SK-N-SH (cell line): Measurements from ENCODE around the gene NLGN1. TPM values are rescaled to one million over a fixed set of nuclear protein-coding genes. Genes with fewer than 3 reads are reported as not detected.

Experiments
- CTCF ChIA-PET: fragments of 300-600, 350-600 bp; formaldehyde crosslinking; extraction: SDS; loops from one replicate; lab custom pipeline; 2021; lab: Yijun Ruan, JAX
- POLR2A ChIA-PET: fragments of 350-600 bp; sonication (Branson Sonifier 250); formaldehyde crosslinking; extraction: SDS; loops from one replicate; lab custom pipeline; 2020; ENCODE audit warnings: antibody characterized with exemption, inconsistent platforms; lab: Yijun Ruan, JAX
- DNase-seq: peaks from one replicate; pipeline ENCODE4 v3.0.0; 2012
- H2AFZ ChIP-seq: fragments of 200-600 bp; sonication (generic); 2 replicates; pipeline ENCODE4 v1.8.1; 2016; ENCODE audit warnings: antibody characterized with exemption, mild to moderate bottlenecking, low read depth
- H3F3A ChIP-seq: fragments of 200-600 bp; sonication (generic); replicated peaks from 2 replicates; pipeline ENCODE3; 2016; ENCODE audit warnings: antibody characterized with exemption, mild to moderate bottlenecking; ENCODE audit not compliant: insufficient read depth
- H3K27ac ChIP-seq, 2 experiments: fragments of 200-500 bp in 1 of 2; fragments of 200-600 bp in 1 of 2; sonication (Bioruptor generic) in 1 of 2; sonication (generic), shearing (Covaris generic) in 1 of 2; 2 replicates each; pipeline versions ENCODE4 v1.5.1 to v1.6.1; 2014 to 2016; ENCODE audit warnings: low read depth in 2 of 2, inconsistent platforms in 1 of 2, low read length in 1 of 2, mild to moderate bottlenecking in 1 of 2, mixed read lengths in 1 of 2
- H3K27me3 ChIP-seq: fragments of 200-600 bp; sonication (generic), shearing (Covaris generic); 2 replicates; pipeline ENCODE4 v1.6.1; 2016; ENCODE audit warnings: mixed run types; ENCODE audit not compliant: insufficient read depth
- H3K36me3 ChIP-seq, 2 experiments: fragments of 200-500 bp in 1 of 2; fragments of 200-600 bp in 1 of 2; sonication (Bioruptor generic) in 1 of 2; sonication (generic) in 1 of 2; replicated peaks in 1 of 2; 2 replicates each; pipeline versions ENCODE3 to v1.5.1; 2014 to 2016; ENCODE audit warnings: low read length in 1 of 2, mild to moderate bottlenecking in 1 of 2; ENCODE audit not compliant: insufficient read depth in 2 of 2, control insufficient read depth in 1 of 2
- H3K4me1 ChIP-seq, 2 experiments: fragments of 200-500 bp in 1 of 2; fragments of 200-600 bp in 1 of 2; sonication (Bioruptor generic) in 1 of 2; sonication (generic), shearing (Covaris generic) in 1 of 2; 2 replicates each; pipeline versions ENCODE4 v1.5.1 to v1.6.1; 2014 to 2016; ENCODE audit warnings: low read depth in 1 of 2, low read length in 1 of 2, mixed run types in 1 of 2; ENCODE audit not compliant: insufficient read depth in 2 of 2, control insufficient read depth in 1 of 2
- H3K4me2 ChIP-seq: fragments of 200-600 bp; sonication (generic), shearing (Covaris generic); 2 replicates; pipeline ENCODE4 v1.6.1; 2017; ENCODE audit warnings: mixed run types
- H3K4me3 ChIP-seq, 2 experiments: fragments of 200-500 bp in 1 of 2; fragments of 200-600 bp in 1 of 2; sonication (Bioruptor generic) in 1 of 2; sonication (generic), shearing (Covaris generic) in 1 of 2; 2 replicates each; pipeline versions ENCODE4 v1.5.1 to v1.8.1; 2014 to 2016; ENCODE audit warnings: low read depth in 2 of 2, inconsistent platforms in 1 of 2, low read length in 1 of 2, mild to moderate bottlenecking in 1 of 2, mixed read lengths in 1 of 2, moderate library complexity in 1 of 2
- H3K79me2 ChIP-seq: fragments of 200-600 bp; sonication (generic); 2 replicates; pipeline ENCODE4 v1.8.1; 2017; ENCODE audit warnings: mild to moderate bottlenecking; ENCODE audit not compliant: insufficient read depth
- H3K9ac ChIP-seq: fragments of 200-600 bp; sonication (generic); 2 replicates; pipeline ENCODE4 v1.6.1; 2017; ENCODE audit warnings: mixed run types
- H3K9me2 ChIP-seq: fragments of 200-600 bp; sonication (generic); 2 replicates; pipeline ENCODE4 v1.6.1; 2017; ENCODE audit warnings: mixed run types
- H3K9me3 ChIP-seq: fragments of 200-600 bp; sonication (generic); 2 replicates; pipeline ENCODE4 v1.6.1; 2017; ENCODE audit warnings: mixed run types, mild to moderate bottlenecking, moderate library complexity
- H4K20me1 ChIP-seq: fragments of 200-600 bp; sonication (generic); 2 replicates; pipeline ENCODE4 v1.6.1; 2017; ENCODE audit warnings: mild to moderate bottlenecking, mixed run types; ENCODE audit not compliant: insufficient read depth
- CTCF ChIP-seq: fragments of 200-600 bp; sonication (generic); IDR thresholded peaks from 2 replicates; pipeline ENCODE4 v1.6.1; 2017; ENCODE audit warnings: antibody characterized with exemption, mild to moderate bottlenecking, moderate library complexity
- EP300 ChIP-seq, 2 experiments: IDR thresholded peaks; 2 replicates each; pipeline versions ENCODE4 v1.4.0 to v1.6.1; 2012; ENCODE audit warnings: borderline replicate concordance in 1 of 2, low read depth in 1 of 2, low read length in 1 of 2
- EZH2phosphoT487 ChIP-seq: fragments of 200-600 bp; sonication (generic); IDR thresholded peaks from 2 replicates; pipeline ENCODE4 v1.6.1; 2017; ENCODE audit warnings: low read depth, mixed run types, mild to moderate bottlenecking, antibody characterized with exemption, moderate library complexity, borderline replicate concordance
- FOSL2 ChIP-seq: IDR thresholded peaks from 2 replicates; pipeline ENCODE4 v1.4.0; 2012; ENCODE audit warnings: low read depth, mild to moderate bottlenecking, moderate library complexity, borderline replicate concordance
- FOXJ3 ChIP-seq: sonication (generic); formaldehyde crosslinking; IDR thresholded peaks from 2 replicates; pipeline ENCODE4 v1.5.1; 2020; ENCODE audit warnings: mild to moderate bottlenecking, missing genetic modification reagents
- GABPA ChIP-seq: IDR thresholded peaks from 2 replicates; pipeline ENCODE4 v1.4.0; 2012; ENCODE audit warnings: low read depth, mild to moderate bottlenecking
- MAX ChIP-seq: IDR thresholded peaks from 2 replicates; pipeline ENCODE4 v1.4.0; 2012; ENCODE audit warnings: low read depth
- MEF2A ChIP-seq: IDR thresholded peaks from 2 replicates; pipeline ENCODE4 v1.4.0; 2012; ENCODE audit warnings: low read depth, borderline replicate concordance
- MXI1 ChIP-seq: IDR thresholded peaks from 2 replicates; pipeline ENCODE4 v1.6.1; 2012; ENCODE audit warnings: mild to moderate bottlenecking, low read depth, low read length, improper control_type of control experiment
- NRF1 ChIP-seq: IDR thresholded peaks from 2 replicates; pipeline ENCODE4 v1.6.1; 2012; ENCODE audit warnings: low read depth, mild to moderate bottlenecking, low read length
- PBX3 ChIP-seq: IDR thresholded peaks from 2 replicates; pipeline ENCODE4; 2012
- REST ChIP-seq: IDR thresholded peaks from 2 replicates; pipeline ENCODE4 v1.6.1; 2012; ENCODE audit warnings: mild to moderate bottlenecking, low read depth, low read length, moderate library complexity
- RFX5 ChIP-seq: IDR thresholded peaks from 2 replicates; pipeline ENCODE4 v1.6.1; 2012; ENCODE audit warnings: mild to moderate bottlenecking, improper control_type of control experiment, low read length
- SIN3A ChIP-seq: IDR thresholded peaks from 2 replicates; pipeline ENCODE4 v1.6.1; 2012; ENCODE audit warnings: low read depth, mild to moderate bottlenecking, low read length, moderate library complexity, borderline replicate concordance
- USF1 ChIP-seq: IDR thresholded peaks from 2 replicates; pipeline ENCODE4 v1.4.0; 2012; ENCODE audit warnings: low read depth, borderline replicate concordance
- YY1 ChIP-seq: IDR thresholded peaks from 2 replicates; pipeline ENCODE4 v1.4.0; 2012; ENCODE audit warnings: low read depth, mild to moderate bottlenecking
- WGBS: methylation state at CpG from one replicate; pipeline ENCODE4 v1.1.6; 2017; ENCODE audit warnings: low lambda C conversion rate; 5-methylcytosine and 5-hydroxymethylcytosine counted together
- polyA plus RNA-seq, 3 experiments: library from polyadenylated mRNA; depleted of rRNA; stranded (reverse); fragments of >200 nt; gene quantifications; 2 replicates each; pipeline ENCODE4 v1.2.3, GENCODE V29; 2012
- TF ChIP-seq, protein P1 (sequence below): fragments of 150-350 bp; IDR thresholded peaks from 2 replicates; pipeline ENCODE4 v1.6.1; 2016; ENCODE audit warnings: mild to moderate bottlenecking, low read depth, low read length

The NLGN1 gene
- polyA plus RNA-seq, 1 of the 3 experiments (the other 2 are of a cell fraction), result 1.5 TPM

- Histone ChIP-seq H3K36me3 (no peaks in the 10 kb centered on the region), H4K20me1 (no peaks in the 10 kb centered on the region), H3F3A (no peaks in the 10 kb centered on the region), H3K27ac (no peak overlapping the region), H3K4me3 (no peak overlapping the region), H3K79me2 (no peaks in the 10 kb centered on the region), H3K9ac (no peak overlapping the region), H3K9me2 (no peaks in the 10 kb centered on the region), H3K9me3 (no peaks in the 10 kb centered on the region), H2AFZ (no peak overlapping the region), H3K4me2 (no peak overlapping the region), H3K4me1 (peaks cover 0 to 9% of the 10 kb centered on the region in 2 experiments; a peak in 2 of 4 replicates), H3K27me3 (no peaks in the 10 kb centered on the region)
- ChIA-PET CTCF (no interaction called here), POLR2A (no interaction called here)
- TF ChIP-seq PBX3, result peak; percentile 53
- TF ChIP-seq EZH2phosphoT487, result no peak
- DNase-seq, result no peak
- 73% methylated on average over 5 of the region's 5 CpGs for WGBS
Measured at GRCh38 chr3:174215456-174215855, 817.9 kb downstream of the NLGN1 start.

DNA sequence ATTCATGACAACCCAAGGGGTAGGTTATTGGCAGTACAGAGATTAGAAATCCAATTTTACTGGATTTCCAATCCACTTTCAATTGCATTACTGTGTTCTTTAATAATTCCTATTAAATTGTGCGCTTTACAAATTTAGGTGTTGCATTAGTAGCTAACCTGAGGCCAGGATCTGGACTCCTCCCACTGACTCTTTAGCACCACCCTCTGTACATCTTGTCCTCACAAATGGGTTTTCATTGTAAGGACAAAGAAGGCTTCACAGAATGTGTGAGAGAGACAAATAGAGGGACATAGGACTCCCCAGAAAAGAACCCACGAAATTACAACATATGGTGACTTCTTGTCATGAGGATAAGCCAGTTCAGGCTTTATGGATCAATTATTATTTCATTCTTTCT is 818.5 kb downstream of the NLGN1 start:
- Histone ChIP-seq H3F3A (no peaks in the 10 kb centered on the region), H3K27me3 (no peaks in the 10 kb centered on the region), H2AFZ (no peak overlapping the region), H3K27ac (no peak overlapping the region), H4K20me1 (no peaks in the 10 kb centered on the region), H3K4me1 (peaks cover 3 to 9% of the 10 kb centered on the region in 2 experiments; a peak in 2 of 4 replicates), H3K4me2 (no peak overlapping the region), H3K9ac (no peak overlapping the region), H3K9me3 (no peaks in the 10 kb centered on the region), H3K36me3 (no peaks in the 10 kb centered on the region)
- ChIA-PET CTCF (no interaction called here), POLR2A (no interaction called here)
- DNase-seq, result no peak
- 71% methylated on average over 2 of the region's 2 CpGs for WGBS
- no peak for TF ChIP-seq EP300 (IDR thresholded peaks at IDR 0.05; ENCODE audit: borderline replicate concordance in 1 of 2, low read depth in 1 of 2, low read length in 1 of 2)
- TF ChIP-seq YY1, result no peak
- TF ChIP-seq NRF1, result no peak
- no peak for TF ChIP-seq MXI1
- TF ChIP-seq GABPA, result no peak
- TF ChIP-seq CTCF, result no peak
- no peak for TF ChIP-seq EZH2phosphoT487
- no peak for TF ChIP-seq RFX5
- no peak for TF ChIP-seq FOXJ3 (CRISPR knock-in tag)
- TF ChIP-seq, protein P1, sequence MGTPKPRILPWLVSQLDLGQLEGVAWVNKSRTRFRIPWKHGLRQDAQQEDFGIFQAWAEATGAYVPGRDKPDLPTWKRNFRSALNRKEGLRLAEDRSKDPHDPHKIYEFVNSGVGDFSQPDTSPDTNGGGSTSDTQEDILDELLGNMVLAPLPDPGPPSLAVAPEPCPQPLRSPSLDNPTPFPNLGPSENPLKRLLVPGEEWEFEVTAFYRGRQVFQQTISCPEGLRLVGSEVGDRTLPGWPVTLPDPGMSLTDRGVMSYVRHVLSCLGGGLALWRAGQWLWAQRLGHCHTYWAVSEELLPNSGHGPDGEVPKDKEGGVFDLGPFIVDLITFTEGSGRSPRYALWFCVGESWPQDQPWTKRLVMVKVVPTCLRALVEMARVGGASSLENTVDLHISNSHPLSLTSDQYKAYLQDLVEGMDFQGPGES, result no peak
- TF ChIP-seq REST, result no peak
- TF ChIP-seq MAX, result no peak
- no peak for TF ChIP-seq MEF2A
- no peak for TF ChIP-seq FOSL2
- no peak for TF ChIP-seq USF1
- TF ChIP-seq SIN3A, result no peak
- TF ChIP-seq, all 33 proteins: peak for 0
- Histone ChIP-seq H3K9me2 (no peaks in the 10 kb centered on the region), H3K79me2 (no peaks in the 10 kb centered on the region), H3K4me3 (no peak overlapping the region)
